HG03095 (cell line): ENCODE results near the gene AFG1L.
"Not testable (repeated sequence)": the region's sequence is repeated elsewhere in the genome, so short reads cannot be mapped to it uniquely, and the experiment has no call there.

Experiments
- ATAC-seq: cut with Tn5 transposase; IDR thresholded peaks from one replicate; pipeline ENCODE4 v1.9.1; 2021; ENCODE audit warnings: moderate library complexity; ENCODE audit not compliant: unreplicated experiment

Gene AFG1L

DNA sequence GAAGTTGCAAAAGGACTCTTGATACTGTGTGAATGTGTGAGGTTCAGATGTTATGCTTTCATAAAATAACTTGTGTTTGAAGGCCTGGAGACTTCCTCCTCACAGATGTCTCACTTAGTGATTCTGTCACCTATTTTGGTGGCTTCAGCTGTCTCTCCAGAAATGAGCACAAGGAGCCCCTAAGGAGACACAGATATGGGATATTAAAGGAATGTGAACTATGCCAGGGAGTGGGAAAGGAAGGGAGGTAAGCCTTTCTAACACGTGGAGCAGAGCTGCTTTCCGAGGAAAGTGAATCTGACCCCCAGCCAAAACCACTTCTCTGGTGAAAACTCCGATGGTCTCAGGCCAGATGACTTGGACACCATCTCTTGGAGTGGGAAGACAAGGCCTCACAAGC is 255.4 kb downstream of the AFG1L start:
- no peak for ATAC-seq

GRCh38 chr6:108555399-108556052 is 260.7 kb downstream of the AFG1L start:
- ATAC-seq, result no peak

GRCh38 chr6:108556250-108556649 is 261.4 kb downstream of the AFG1L start:
- no peak for ATAC-seq

DNA sequence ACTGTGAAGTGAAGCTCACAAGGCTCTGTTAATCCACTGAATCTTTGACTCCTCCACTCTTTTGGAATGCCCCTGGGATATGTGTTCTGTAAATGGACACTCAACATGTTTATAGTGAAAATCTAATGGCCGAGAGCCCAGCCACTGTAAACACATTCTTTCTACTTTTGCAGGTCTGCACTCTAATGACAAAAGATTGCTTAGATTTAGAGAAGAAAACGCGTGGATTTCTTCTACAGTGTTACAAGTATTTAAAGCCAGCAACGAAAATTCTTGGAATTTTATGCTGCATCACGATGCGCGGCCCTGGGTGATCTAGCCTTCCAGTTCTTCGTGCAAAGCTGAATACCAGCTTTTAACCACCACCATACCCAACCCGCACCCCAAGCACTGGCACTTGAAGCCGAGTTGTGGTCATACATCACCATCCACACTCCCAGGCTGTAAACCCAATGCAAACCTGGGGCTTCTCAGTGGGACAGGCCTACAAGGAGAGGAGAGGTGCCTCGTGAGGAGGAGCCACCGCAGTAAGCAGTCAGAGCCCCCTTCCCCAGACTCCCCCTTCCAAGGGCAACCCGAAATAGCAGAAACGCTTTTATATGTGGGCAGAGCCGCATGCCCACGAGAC is 262.1 kb downstream of the AFG1L start:
- ATAC-seq, result no peak

- no peak for ATAC-seq
These were observed 262.9 kb downstream of the AFG1L start for GRCh38 chr6:108557494-108558371.

DNA sequence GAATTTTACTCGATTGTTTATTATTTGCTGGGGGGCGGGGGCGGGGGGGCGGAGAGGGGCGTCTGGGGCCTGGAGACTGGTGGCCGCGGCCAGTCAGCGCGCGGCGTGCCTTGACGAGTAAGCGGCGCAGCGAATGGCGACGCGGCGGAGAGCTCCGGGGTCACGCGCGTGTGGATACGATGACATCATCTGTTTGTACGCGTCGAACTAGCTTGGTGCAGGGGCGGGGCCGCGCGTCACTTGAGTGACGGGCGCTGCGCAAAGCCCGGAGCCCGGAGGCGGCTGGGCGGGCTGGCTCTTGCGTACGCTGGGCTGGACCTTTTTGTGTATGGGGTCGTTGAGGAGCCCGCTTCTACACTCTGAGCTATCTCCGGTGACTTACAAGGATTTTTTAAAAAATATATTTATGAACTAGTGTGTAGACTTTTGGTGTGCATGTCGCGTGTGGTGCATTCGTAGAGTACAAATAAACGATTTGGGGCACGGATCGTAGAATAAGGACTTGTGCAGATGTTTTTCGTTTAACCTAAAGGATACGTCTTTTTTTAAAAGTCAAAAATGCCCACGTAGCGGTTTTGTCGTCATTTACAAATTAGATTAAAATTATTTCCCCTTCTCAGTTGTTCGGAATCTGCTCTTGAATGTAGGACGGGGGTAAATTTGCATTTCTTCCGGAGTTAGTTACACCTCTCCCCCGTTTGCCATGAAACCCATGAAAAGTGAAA is 263.7 kb downstream of the AFG1L start:
- peak; percentile 48 for ATAC-seq

GRCh38 chr6:108559097-108559883 is 264.4 kb downstream of the AFG1L start:
- ATAC-seq, result peak; percentile 32

- ATAC-seq, result no peak
These were observed 265.1 kb downstream of the AFG1L start for GRCh38 chr6:108559884-108560462.

- no peak for ATAC-seq
These were observed 265.8 kb downstream of the AFG1L start, which contains the start of gene FOXO3 for GRCh38 chr6:108560463-108561308. FOXO3 (plus strand) TSS chr6:108560917; CDS start chr6:108561209, 292 bp downstream.

DNA sequence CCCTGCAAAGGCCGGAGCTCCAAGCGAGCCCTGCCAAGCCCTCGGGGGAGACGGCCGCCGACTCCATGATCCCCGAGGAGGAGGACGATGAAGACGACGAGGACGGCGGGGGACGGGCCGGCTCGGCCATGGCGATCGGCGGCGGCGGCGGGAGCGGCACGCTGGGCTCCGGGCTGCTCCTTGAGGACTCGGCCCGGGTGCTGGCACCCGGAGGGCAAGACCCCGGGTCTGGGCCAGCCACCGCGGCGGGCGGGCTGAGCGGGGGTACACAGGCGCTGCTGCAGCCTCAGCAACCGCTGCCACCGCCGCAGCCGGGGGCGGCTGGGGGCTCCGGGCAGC is 266.4 kb downstream of the AFG1L start:
- not testable (repeated sequence) for ATAC-seq

DNA sequence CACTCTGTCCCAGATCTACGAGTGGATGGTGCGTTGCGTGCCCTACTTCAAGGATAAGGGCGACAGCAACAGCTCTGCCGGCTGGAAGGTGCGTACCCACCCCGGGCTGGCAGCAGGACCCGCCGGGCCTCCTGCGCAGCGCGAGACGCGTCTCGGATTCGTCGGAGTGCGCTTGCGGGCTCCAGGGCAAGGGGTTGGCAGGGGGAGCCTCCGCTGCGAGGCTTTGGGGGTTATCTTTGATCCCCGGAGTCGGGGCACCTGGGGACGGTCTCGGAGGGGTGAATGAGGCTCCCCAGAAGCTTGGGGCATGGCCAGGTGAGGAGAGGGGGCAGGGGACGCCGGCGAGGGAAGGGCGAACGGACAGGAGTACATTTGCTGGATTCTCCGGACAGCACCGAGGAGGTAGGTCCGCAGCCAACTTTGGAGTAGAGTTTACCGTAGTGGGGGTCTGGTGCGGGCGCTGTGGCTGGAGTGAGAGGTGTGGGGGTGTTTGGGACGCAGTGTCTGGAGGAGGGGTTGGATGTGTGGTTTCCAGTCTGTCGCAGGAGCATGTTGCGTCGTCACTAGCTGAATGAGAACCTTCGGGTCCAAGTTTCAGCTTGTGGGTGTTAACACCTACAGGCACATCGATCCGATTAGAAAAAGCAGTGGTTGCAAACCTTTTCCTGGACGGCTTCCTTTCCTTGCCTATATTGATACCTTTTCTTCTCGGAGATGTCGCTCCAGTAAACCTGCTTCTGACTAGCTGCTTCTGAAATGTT is 267.1 kb downstream of the AFG1L start:
- no peak for ATAC-seq

DNA sequence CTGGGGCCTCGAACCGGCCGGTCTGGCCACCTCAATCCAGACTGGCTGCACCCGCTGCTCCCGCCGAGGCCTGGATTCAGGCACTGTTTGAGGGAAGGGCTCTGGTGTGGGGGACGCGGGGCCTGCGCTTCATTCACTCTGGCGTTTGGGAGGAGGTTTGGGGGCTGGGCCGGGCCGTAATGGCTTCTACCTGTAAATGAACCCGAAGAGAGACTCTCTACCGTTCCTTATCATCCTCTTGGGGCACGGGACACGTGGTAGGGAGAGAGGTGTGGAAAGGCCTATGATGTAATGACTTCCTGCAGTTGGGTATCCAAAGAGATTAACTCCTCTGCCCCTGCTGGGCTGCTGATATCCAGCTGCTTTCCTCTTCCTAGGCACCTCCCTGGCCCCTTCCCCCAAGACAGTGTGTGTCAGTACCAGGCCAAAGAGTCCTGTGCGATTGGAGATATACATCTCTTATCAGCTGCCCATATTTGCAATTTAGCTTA is 267.7 kb downstream of the AFG1L start:
- ATAC-seq, result no peak

GRCh38 chr6:108563292-108563691 is 268.4 kb downstream of the AFG1L start:
- ATAC-seq, result no peak

DNA sequence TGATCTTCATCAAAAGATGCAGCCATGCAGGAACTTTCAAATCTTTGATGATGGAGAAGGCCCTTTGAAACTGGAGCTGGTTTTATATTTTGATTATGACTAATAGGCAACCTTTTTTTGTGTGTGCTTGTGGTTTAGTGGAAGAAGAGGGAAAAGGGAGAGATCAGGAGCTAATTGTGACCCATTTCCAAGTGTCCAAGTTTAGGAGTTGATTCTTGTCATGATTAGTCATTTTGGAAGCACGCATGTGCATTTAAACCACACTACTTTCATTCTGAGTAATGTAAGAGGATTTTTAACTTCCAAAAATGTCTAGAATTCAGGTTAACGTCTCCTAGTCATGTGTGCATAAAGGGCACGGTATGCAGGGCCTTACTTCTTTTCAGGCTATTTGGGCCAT is 269.3 kb downstream of the AFG1L start:
- no peak for ATAC-seq

GRCh38 chr6:108565091-108565766 is 270.4 kb downstream of the AFG1L start:
- peak; percentile 69 for ATAC-seq

DNA sequence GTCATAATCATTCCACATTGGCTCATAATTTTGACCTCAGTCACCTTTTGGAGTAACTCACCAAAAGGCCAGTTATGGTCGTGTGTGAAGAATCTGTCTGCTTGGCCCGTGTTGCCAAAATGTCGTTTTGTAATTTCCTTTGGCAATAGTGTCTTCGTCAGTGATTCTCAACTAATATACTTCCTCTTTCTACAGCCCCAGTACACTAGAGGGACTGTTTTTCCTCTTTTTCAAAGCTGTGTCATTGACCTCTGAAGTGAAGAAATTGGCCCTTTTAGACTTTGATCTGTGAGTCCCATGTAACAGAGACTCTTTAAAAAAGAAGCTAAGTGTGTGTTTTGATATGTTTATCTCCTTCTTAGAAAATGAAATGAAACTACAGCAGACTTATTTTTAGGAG is 271.0 kb downstream of the AFG1L start:
- ATAC-seq, result no peak

GRCh38 chr6:108566406-108566805 is 271.6 kb downstream of the AFG1L start:
- no peak for ATAC-seq

- no peak for ATAC-seq
These were observed 273.2 kb downstream of the AFG1L start for GRCh38 chr6:108568101-108568500.
